HUDEP-2 (cell line): Measurements from ENCODE around the gene AGAP1.
"Not testable (repeated sequence)": the region's sequence is repeated elsewhere in the genome, so short reads cannot be mapped to it uniquely, and the experiment has no call there.

Experiments used
- DNase-seq, 76 experiments: peaks; one replicate each; lab custom pipeline; 2025; ENCODE audit not compliant: unreplicated experiment in 76 of 76; lab: John Stamatoyannopoulos, UW

AGAP1 gene

GRCh38 chr2:236061497-236061896 lies 567.7 kb downstream of the AGAP1 start:
- DNase-seq = no peak

GRCh38 chr2:236061899-236062298 lies 568.1 kb downstream of the AGAP1 start:
- no peak for DNase-seq

GRCh38 chr2:236062806-236063205 lies 569.0 kb downstream of the AGAP1 start:
- DNase-seq = not testable (repeated sequence)

GRCh38 chr2:236063994-236064393 lies 570.2 kb downstream of the AGAP1 start:
- no peak for DNase-seq

- DNase-seq = no peak
Observed at GRCh38 chr2:236065314-236066160, 571.7 kb downstream of the AGAP1 start.

- no peak for DNase-seq
Observed at GRCh38 chr2:236070236-236070635, 576.4 kb downstream of the AGAP1 start.

GRCh38 chr2:236073246-236073645 lies 579.4 kb downstream of the AGAP1 start:
- peak in 73 of 76 experiments; percentile 32 to 96 (median 73) for DNase-seq

GRCh38 chr2:236073867-236074655 lies 580.2 kb downstream of the AGAP1 start:
- DNase-seq = peak in 2 of 76 experiments; percentile 11 to 17

GRCh38 chr2:236075802-236076201 lies 582.0 kb downstream of the AGAP1 start:
- no peak for DNase-seq

- no peak for DNase-seq
Observed at GRCh38 chr2:236078297-236079255, 584.7 kb downstream of the AGAP1 start.

GRCh38 chr2:236080412-236080811 lies 586.6 kb downstream of the AGAP1 start:
- DNase-seq = no peak

GRCh38 chr2:236081171-236081570 lies 587.3 kb downstream of the AGAP1 start:
- DNase-seq = no peak

- no peak for DNase-seq
Observed at GRCh38 chr2:236082061-236082460, 588.2 kb downstream of the AGAP1 start.

- no peak for DNase-seq
Observed at GRCh38 chr2:236083934-236084333, 590.1 kb downstream of the AGAP1 start.

GRCh38 chr2:236085211-236085610 lies 591.4 kb downstream of the AGAP1 start:
- DNase-seq = no peak

GRCh38 chr2:236085647-236086046 lies 591.8 kb downstream of the AGAP1 start:
- no peak for DNase-seq

- DNase-seq = no peak
Observed at GRCh38 chr2:236086403-236086970, 592.6 kb downstream of the AGAP1 start.

- DNase-seq = no peak
Observed at GRCh38 chr2:236086971-236087465, 593.2 kb downstream of the AGAP1 start.

GRCh38 chr2:236088368-236089057 lies 594.7 kb downstream of the AGAP1 start:
- DNase-seq = no peak
